Adrenal gland (tissue), 12 donors: ENCODE results near the gene TRMT11. TPM values are rescaled to one million over a fixed set of nuclear protein-coding genes. Genes with fewer than 3 reads are reported as not detected.

Source experiments
- DNase-seq, 7 donors: peaks; one replicate each; pipeline ENCODE4 v3.0.0-alpha.2; 2019 to 2020
- H3K27ac ChIP-seq, 5 donors: fragments of 200-600 bp; sonication (generic) in 4 of 5; 1 replicate in 3 of 5; 2 replicates in 2 of 5; pipeline versions ENCODE4 v1.5.1 to v1.8.0; 2016 to 2020; ENCODE audit warnings: mild to moderate bottlenecking in 1 of 5
- H3K27me3 ChIP-seq: fragments of 200-600 bp; 2 replicates; pipeline ENCODE4 v1.8.0; 2021
- H3K36me3 ChIP-seq, 2 donors: fragments of 200-600 bp; replicated peaks in 1 of 2; 1 replicate in 1 of 2; 2 replicates in 1 of 2; pipeline versions ENCODE4 v1.5.1 to v1.8.0; 2018 to 2022
- H3K4me1 ChIP-seq, 2 donors: fragments of 200-600 bp; replicated peaks in 1 of 2; 1 replicate in 1 of 2; 2 replicates in 1 of 2; pipeline versions ENCODE4 v1.5.1 to v1.8.0; 2018 to 2021
- H3K4me3 ChIP-seq, 4 donors: fragments of 200-600 bp; sonication (generic) in 3 of 4; one replicate each; pipeline ENCODE4 v1.5.1; 2016 to 2018
- H3K9me3 ChIP-seq, 3 donors: fragments of 200-600 bp; sonication (generic) in 1 of 3; replicated peaks in 1 of 3; 1 replicate in 2 of 3; 2 replicates in 1 of 3; pipeline versions ENCODE4 v1.5.1 to v1.8.0; 2016 to 2021
- CTCF ChIP-seq, 6 experiments: fragments of 450-650 bp in 4 of 6; fragments of 200-600 bp in 2 of 6; sonication (generic) in 1 of 6; IDR thresholded peaks; 1 replicate in 5 of 6; 2 replicates in 1 of 6; pipeline versions ENCODE4 v1.5.1 to v1.8.0; 2016 to 2021; ENCODE audit warnings: antibody characterized with exemption in 6 of 6, mild to moderate bottlenecking in 2 of 6, moderate library complexity in 1 of 6
- POLR2A ChIP-seq, 2 donors: fragments of 450-650 bp; IDR thresholded peaks; one replicate each; pipeline ENCODE4 v1.6.1; 2017; ENCODE audit warnings: antibody characterized with exemption in 2 of 2, mild to moderate bottlenecking in 2 of 2, moderate library complexity in 1 of 2
- WGBS, 4 donors: extraction: QIAGEN DNeasy Blood & Tissue Kit in 2 of 4; methylation state at CpG; one replicate each; pipeline versions ENCODE4 v1.1.5 to v1.1.7; 2013 to 2017; 5-methylcytosine and 5-hydroxymethylcytosine counted together
- intact Hi-C, 2 donors: fragments of 100-400 bp; cut with DNase I; formaldehyde crosslinking; loops; one replicate each; pipeline versions ENCODE4 v1.14.1 to v1.15.0; 2022 to 2023
- polyA plus RNA-seq, 3 donors: library from polyadenylated mRNA; stranded (reverse); fragments of 200-250 nt in 2 of 3; fragments of 350-450 nt in 1 of 3; fragmentation: Illumina TruSeq in 1 of 3; extraction: RNeasy Lipid Tissue Mini Kit (QIAGEN cat#74804) in 1 of 3; gene quantifications; one replicate each; pipeline ENCODE4 v1.2.3, GENCODE V29; 2013 to 2014
- total RNA-seq, 9 donors: library from RNA; depleted of rRNA in 4 of 9; stranded (reverse); fragments of >200 nt in 4 of 9; fragments of 120-200 nt in 1 of 9; fragmentation: NEBNext Ultra II Directional in 1 of 9; extraction: Animal tissue kit (Norgen Biotek cat#: 25700) in 1 of 9; gene quantifications; one replicate each; pipeline versions ENCODE4 v1.1.0 to v1.2.4, GENCODE V29; 2013 to 2023
- donor health status: healthy with polysubstance abuse.
- donor health status: Bipolar disorder and iron deficiency.
- donor health status: DM: yes; HTN: yes; CAD: no.
- donor health status: DM: no; HTN: no; CAD: no.
- donor health status: DM: no; HTN: no; CAD: no.
- donor health status: DM: yes; HTN: yes; CAD: no.

The TRMT11 gene
- total and polyA plus RNA-seq, 12 donors = 9.7 to 29.9 (median 17.9) TPM

- Histone ChIP-seq H3K27ac (no peak overlapping the region), H3K27me3 (no peaks in the 10 kb centered on the region), H3K36me3 (no peaks in the 10 kb centered on the region), H3K4me3 (no peak overlapping the region), H3K4me1 (peaks cover 15 to 20% of the 10 kb centered on the region in 2 donors), H3K9me3 (no peaks in the 10 kb centered on the region)
- TF ChIP-seq POLR2A (IDR thresholded peaks at IDR 0.05) = no peak
- WGBS, 4 donors = 94 to 100% (median 96%) methylated on average over 1 of the region's 1 CpG
- intact Hi-C loops = no loop called here
- no peak for DNase-seq
These were observed 64.5 kb downstream of the TRMT11 start for GRCh38 chr6:126050795-126051194.

GRCh38 chr6:126051791-126052190, 65.5 kb downstream of the TRMT11 start:
- no peaks in the 10 kb centered on the region for H3K36me3 ChIP-seq
- WGBS, 4 donors = 81 to 95% (median 85%) methylated on average over 3 of the region's 3 CpGs

GRCh38 chr6:126052485-126052884, 66.1 kb downstream of the TRMT11 start:
- Histone ChIP-seq H3K27me3 (no peaks in the 10 kb centered on the region), H3K36me3 (no peaks in the 10 kb centered on the region), H3K4me3 (no peak overlapping the region), H3K27ac (no peak overlapping the region), H3K9me3 (no peaks in the 10 kb centered on the region), H3K4me1 (peaks cover 15 to 20% of the 10 kb centered on the region in 2 donors)
- peak in 3 of 7 donors; percentile 25 to 51 (median 31) for DNase-seq
- intact Hi-C loops = no loop called here
- WGBS, 4 donors = 24 to 32% (median 27%) methylated on average over 1 of the region's 1 CpG
- TF ChIP-seq POLR2A (IDR thresholded peaks at IDR 0.05) = no peak
- no peak for TF ChIP-seq CTCF (IDR thresholded peaks at IDR 0.05)

More at GRCh38 chr6:126051791-126052190, 65.5 kb downstream of the TRMT11 start:
- intact Hi-C loops = no loop called here
- H3K4me1 ChIP-seq = peaks cover 15 to 20% of the 10 kb centered on the region in 2 donors
- DNase-seq = no peak
- TF ChIP-seq CTCF (IDR thresholded peaks at IDR 0.05) (no peak), POLR2A (IDR thresholded peaks at IDR 0.05) (no peak)
- H3K27me3 ChIP-seq = no peaks in the 10 kb centered on the region
- no peaks in the 10 kb centered on the region for H3K9me3 ChIP-seq
- H3K27ac ChIP-seq = no peak overlapping the region
- no peak overlapping the region for H3K4me3 ChIP-seq

- Histone ChIP-seq H3K36me3 (no peaks in the 10 kb centered on the region), H3K4me3 (no peak overlapping the region), H3K4me1 (peaks cover 15 to 20% of the 10 kb centered on the region in 2 donors), H3K27me3 (no peaks in the 10 kb centered on the region), H3K27ac (no peak overlapping the region), H3K9me3 (no peaks in the 10 kb centered on the region)
- DNase-seq = peak; percentile 41 to 82 (median 67)
- TF ChIP-seq CTCF (IDR thresholded peaks at IDR 0.05) = no peak
- TF ChIP-seq POLR2A (IDR thresholded peaks at IDR 0.05) = no peak
- intact Hi-C loops = no loop called here
- 22 to 41% (median 29%) methylated on average over 4 of the region's 4 CpGs for WGBS, 4 donors
These were observed 67.9 kb downstream of the TRMT11 start for GRCh38 chr6:126054258-126054702.

GRCh38 chr6:126054802-126055201, 68.5 kb downstream of the TRMT11 start:
- Histone ChIP-seq H3K27ac (no peak overlapping the region), H3K4me3 (no peak overlapping the region), H3K9me3 (no peaks in the 10 kb centered on the region), H3K4me1 (peaks cover 15 to 20% of the 10 kb centered on the region in 2 donors), H3K36me3 (no peaks in the 10 kb centered on the region), H3K27me3 (no peaks in the 10 kb centered on the region)
- no peak for DNase-seq
- TF ChIP-seq POLR2A (IDR thresholded peaks at IDR 0.05) = no peak
- no peak for TF ChIP-seq CTCF (IDR thresholded peaks at IDR 0.05)
- WGBS, 4 donors = 82 to 89% (median 84%) methylated on average over 4 of the region's 4 CpGs
- intact Hi-C loops = no loop called here
